ENCODE measurements around the gene MTPN.

Gene MTPN

DNA sequence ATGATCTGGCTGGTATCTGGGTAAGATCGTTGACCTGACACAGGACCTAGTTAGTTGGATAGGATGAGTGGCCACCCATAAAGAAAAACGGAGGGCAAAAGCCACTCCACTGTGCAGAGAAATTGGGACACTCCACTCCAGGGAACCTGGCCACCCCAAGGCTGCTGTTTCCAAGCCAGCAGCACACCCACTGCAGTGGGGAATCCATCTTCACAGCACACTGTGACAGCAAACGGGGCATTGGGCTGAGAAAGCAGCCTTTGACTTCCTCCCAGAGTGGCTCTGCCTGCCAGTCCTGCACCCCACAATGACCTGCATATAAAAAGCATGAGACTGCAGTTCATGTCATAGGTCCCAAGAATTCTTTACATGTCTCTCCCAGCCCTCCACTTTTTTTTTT lies 52.9 kb downstream of the MTPN start:
- DNase-seq (ENCODE audit: low spot score): no peak

GRCh38 chr7:135922263-135922662 lies 54.9 kb downstream of the MTPN start:
- no peak for DNase-seq (ENCODE audit: low spot score)

- DNase-seq (ENCODE audit: low spot score): no peak
These were observed 56.7 kb downstream of the MTPN start for GRCh38 chr7:135920478-135920877.

DNA sequence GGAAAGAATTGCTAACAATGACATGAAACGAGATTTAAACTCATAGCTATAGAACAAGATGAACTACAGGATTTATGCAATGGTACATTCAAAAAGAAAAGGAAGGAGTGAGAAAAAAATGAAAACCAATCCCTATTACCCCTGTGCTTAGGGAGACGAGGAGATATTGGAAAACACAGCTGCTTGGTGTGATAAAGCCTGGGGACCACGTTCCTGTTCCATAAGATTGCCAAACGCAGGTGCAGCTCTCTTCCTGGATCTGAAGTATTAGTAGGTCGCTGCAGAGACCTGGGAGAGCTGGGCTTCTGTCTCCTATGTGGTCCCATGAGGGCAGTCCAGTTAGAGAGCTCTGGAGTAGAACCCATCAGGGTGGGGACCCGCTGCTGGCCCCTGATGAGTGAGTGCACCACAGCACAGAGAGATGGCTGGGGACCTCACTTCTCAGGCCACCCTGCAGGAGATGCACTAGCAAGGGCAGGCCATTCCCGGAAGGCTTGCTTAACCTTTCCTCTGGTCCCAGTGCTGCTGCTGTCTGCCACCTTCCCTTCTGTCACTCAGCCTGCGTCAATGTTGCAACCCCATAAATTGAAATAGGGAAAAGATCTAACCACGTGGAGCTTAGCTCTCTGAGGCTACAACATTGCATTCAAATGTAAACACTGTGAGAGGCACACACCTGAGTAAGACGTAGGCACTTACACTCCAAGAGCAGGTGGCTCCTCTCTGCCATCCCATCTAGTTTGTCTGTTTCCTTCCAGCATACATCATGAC lies 57.9 kb downstream of the MTPN start:
- DNase-seq (ENCODE audit: low spot score): no peak

DNA sequence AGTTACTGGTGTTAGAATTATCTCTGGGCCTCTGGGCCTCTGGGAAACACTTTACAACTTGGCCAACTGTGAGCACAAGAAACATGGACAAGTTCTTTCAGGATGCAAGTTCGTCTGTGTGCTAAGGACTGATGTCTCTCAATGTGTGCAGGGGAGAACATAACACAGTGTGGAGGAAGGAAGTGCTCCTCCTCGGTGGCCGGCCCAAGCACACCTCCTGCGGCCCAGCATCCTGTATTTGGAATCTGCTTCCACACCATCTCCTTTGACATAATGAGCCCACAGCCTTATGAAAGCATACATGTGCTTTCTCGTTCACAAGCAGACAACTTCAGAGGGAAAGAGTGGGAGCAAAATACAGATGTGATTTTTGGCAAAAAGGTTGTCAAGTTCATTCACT lies 59.0 kb downstream of the MTPN start:
- no peak for DNase-seq (ENCODE audit: low spot score)

DNA sequence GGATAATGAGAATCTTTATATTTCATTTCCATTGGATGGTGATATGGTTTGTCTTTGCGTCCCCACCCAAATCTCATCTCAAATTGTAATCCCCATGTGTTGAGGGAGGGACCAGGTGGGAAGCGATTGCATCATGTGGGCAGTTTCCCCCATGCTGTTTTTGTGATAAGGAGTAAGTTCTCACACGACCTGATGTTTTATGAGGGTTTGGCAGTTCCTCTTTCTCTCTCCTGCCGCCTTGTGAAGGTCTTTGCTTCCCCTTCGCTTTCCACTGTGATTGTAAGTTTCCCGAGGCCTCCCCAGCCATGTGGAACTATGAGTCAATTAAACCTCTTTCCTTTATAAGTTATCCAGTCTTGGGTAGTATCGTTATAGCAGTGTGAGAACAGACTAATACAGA lies 59.4 kb downstream of the MTPN start:
- no peak for DNase-seq (ENCODE audit: low spot score)

- no peak for DNase-seq (ENCODE audit: low spot score)
These were observed 62.8 kb downstream of the MTPN start for GRCh38 chr7:135914346-135914745.

DNA sequence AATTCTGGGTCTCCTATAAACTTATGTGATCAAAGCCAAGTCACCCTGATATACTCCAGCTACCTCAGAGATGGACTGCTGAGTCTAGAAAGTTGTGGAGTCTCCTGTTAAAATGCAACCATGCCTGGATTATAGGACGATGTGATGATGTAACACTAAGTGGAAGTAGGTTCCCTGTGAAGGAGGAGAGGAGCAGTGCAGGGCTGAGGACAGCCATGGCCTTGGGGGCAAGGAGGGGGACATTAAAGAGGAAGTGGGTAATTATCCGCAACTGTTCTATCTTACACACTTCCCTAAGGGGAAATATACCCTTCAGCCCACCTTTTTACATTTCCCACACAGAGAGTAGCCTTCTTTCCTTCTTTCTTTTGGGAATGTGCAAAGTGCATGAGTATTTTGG lies 63.8 kb downstream of the MTPN start:
- DNase-seq (ENCODE audit: low spot score): no peak

- DNase-seq (ENCODE audit: low spot score): peak; percentile 6
These were observed 66.1 kb downstream of the MTPN start for GRCh38 chr7:135911099-135911498.

GRCh38 chr7:135910393-135911036 lies 66.6 kb downstream of the MTPN start:
- DNase-seq (ENCODE audit: low spot score): no peak

- no peak for DNase-seq (ENCODE audit: low spot score)
These were observed 71.3 kb downstream of the MTPN start for GRCh38 chr7:135905858-135906257.

- DNase-seq (ENCODE audit: low spot score): no peak
These were observed 71.8 kb downstream of the MTPN start for GRCh38 chr7:135905355-135905754.

- no peak for DNase-seq (ENCODE audit: low spot score)
These were observed 72.9 kb downstream of the MTPN start for GRCh38 chr7:135904282-135904681.

- DNase-seq (ENCODE audit: low spot score): no peak
These were observed 75.3 kb downstream of the MTPN start for GRCh38 chr7:135901585-135902540.

- no peak for DNase-seq (ENCODE audit: low spot score)
These were observed 77.1 kb downstream of the MTPN start for GRCh38 chr7:135900065-135900546.

DNA sequence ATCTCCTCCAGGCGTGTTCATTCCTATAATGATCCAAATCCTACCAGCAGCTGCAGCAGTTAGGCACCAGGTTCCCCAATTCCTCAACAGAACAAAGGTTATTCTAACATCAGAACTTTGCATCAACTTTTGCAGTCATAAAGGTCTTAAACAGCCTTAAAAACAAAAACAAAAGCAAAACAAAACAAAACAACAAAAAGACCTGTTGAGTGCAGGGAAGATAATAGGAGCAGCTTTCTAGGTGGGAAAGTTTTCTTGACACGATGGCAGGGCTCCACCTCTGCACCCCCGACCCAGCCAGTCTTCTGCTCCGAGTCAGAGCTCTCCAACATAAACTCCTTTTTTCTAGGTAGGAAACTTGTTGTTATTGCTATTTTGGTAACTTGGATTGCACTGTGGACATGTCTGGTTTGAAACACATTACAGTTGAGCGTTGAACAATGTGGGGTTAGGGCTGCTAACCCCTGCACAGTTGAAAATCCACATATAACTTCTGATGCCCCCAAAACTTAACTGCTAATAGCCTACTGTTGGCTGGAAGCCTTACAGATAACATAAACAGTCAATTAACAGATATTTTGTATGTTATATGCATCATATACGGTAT lies 77.6 kb downstream of the MTPN start:
- DNase-seq (ENCODE audit: low spot score): no peak

DNA sequence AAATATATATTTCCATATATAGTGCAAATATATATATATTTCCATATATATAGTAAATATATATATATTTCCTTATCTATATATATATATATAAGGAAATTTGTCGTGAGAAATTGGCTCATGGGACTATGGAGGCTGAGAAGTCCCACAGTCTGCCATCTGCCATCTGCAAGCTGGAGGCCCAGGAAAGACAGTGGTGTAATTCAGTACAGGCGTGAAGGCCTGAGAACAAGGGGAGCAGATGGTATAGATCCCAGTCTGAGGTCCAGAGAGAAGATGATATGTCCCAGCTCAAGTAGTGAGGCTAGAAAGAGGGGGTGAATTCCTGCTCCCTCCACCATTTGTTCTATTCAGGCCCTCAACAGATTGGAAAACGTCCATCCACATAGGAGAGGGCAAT lies 78.9 kb downstream of the MTPN start:
- DNase-seq (ENCODE audit: low spot score): no peak

GRCh38 chr7:135894816-135895215 lies 82.3 kb downstream of the MTPN start:
- no peak for DNase-seq (ENCODE audit: low spot score)

DNA sequence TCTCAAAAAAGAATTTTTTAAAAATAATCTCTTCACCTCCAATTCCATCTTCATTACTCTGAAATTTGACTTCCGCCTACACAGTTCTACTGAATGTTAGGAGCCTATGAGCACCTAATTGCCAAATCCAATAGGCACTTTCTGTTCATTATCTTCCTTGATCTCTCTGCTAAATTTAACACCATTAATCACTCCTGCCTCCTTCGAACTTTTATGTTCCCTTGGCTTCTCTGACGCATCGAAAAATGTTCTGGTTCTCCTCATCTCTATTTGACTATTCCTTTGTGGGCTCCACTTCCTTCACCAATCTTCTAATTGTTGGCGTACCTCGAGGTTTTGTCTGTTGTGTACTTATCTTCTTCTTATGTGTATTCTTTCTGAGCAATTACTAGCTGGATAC lies 87.3 kb downstream of the MTPN start:
- DNase-seq (ENCODE audit: low spot score): no peak

- no peak for DNase-seq (ENCODE audit: low spot score)
These were observed 88.4 kb downstream of the MTPN start for GRCh38 chr7:135888740-135889139.

DNA sequence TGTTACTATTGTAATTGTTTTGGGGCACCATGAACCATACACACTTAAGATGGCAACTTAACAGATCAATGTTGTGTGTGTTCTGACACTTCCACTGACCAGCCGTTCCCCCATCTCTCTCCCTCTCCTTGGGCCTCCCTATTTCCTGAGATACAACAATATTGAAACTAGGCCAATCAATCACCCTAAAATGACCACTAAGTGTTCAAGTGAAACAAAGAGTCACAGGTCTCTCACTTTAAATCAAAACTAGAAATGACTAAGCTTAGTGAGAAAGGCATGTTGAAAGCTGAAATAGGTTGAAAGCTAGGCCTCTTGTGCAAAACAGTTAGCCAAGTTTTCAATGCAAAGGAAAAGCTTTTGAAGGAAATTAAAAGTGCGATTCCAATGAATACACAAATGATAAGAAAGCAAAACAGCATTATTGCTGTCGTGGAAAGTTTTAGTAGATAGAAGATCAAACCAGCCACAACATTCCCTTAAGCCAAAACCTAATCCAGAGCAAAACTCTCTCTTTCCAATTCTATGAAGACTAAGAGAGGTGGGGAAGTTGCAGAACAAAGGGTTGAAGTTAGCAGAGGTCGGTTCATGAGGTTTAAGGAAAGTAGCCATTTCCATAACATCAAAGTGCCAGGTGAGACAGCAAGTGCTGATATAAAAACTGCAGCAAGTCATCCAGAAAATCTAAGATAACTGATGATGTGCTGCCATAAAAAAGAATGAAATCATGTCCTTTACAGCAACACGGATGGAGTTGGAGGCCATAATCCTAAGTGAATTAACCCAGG lies 90.6 kb downstream of the MTPN start:
- no peak for DNase-seq (ENCODE audit: low spot score)
